Natural killer cell treated with Interleukin-12 subunit alpha and Interleukin-12 subunit beta and Interleukin-15 and Interleukin-18, amount 100 ng/mL, for 72 hours (primary cell): ENCODE results near the gene TRIM8. TPM values are rescaled to one million over a fixed set of nuclear protein-coding genes. Genes with fewer than 3 reads are reported as not detected.

Experiments used
- ATAC-seq, 2 donors: fragments of 150-1000 bp; cut with Tn5 transposase in 1 of 2; sonication (Bioruptor Pico), chemical (Tn5 transposase) in 1 of 2; 2 replicates each; pipeline ENCODE4 v1.10.0; 2021
- DNase-seq: peaks from one replicate; pipeline ENCODE4 v3.0.0; 2022; ENCODE audit warnings: low spot score
- H3K27ac Mint-ChIP-seq, 2 donors: 1 replicate in 1 of 2; 2 replicates in 1 of 2; pipeline ENCODE4 v1.8.0; 2022; ENCODE audit warnings: mixed read lengths in 2 of 2, mild to moderate bottlenecking in 1 of 2, moderate library complexity in 1 of 2
- H3K27me3 Mint-ChIP-seq, 2 donors: 1 replicate in 1 of 2; 2 replicates in 1 of 2; pipeline ENCODE4 v1.8.0; 2022; ENCODE audit warnings: mixed read lengths in 2 of 2
- H3K36me3 Mint-ChIP-seq: one replicate; pipeline ENCODE4 v1.8.0; 2022; ENCODE audit warnings: mixed read lengths
- H3K4me1 Mint-ChIP-seq, 2 donors: 1 replicate in 1 of 2; 2 replicates in 1 of 2; pipeline ENCODE4 v1.8.0; 2022; ENCODE audit warnings: low read depth in 2 of 2, mixed read lengths in 2 of 2, mild to moderate bottlenecking in 1 of 2
- H3K4me3 Mint-ChIP-seq: one replicate; pipeline ENCODE4 v1.8.0; 2022; ENCODE audit warnings: mixed read lengths
- H3K9me3 Mint-ChIP-seq: 2 replicates; pipeline ENCODE4 v1.8.0; 2022; ENCODE audit warnings: mixed read lengths
- total RNA-seq, 2 donors: library from RNA; stranded (reverse); gene quantifications; one replicate each; pipeline ENCODE4 v1.2.3, GENCODE V29; 2022

TRIM8 gene
- total RNA-seq, 2 donors from 2014 or later = 50.2 to 78.5 TPM

GRCh38 chr10:102608487-102608886, 35.8 kb upstream of the TRIM8 start:
- peaks cover 0 to 6% of the 10 kb centered on the region in 2 donors for H3K4me1 Mint-ChIP-seq
- H3K27me3 Mint-ChIP-seq = no peaks in the 10 kb centered on the region
- no peaks in the 10 kb centered on the region for H3K36me3 Mint-ChIP-seq
- no peak for DNase-seq
- H3K27ac Mint-ChIP-seq = no peak overlapping the region
- no peak overlapping the region for H3K4me3 Mint-ChIP-seq
- H3K9me3 Mint-ChIP-seq = no peaks in the 10 kb centered on the region
- ATAC-seq = no peak

- no peak for ATAC-seq
- no peaks in the 10 kb centered on the region for H3K27me3 Mint-ChIP-seq
- H3K4me3 Mint-ChIP-seq = no peak overlapping the region
- peaks cover 0 to 4% of the 10 kb centered on the region in 2 donors for H3K4me1 Mint-ChIP-seq
- no peaks in the 10 kb centered on the region for H3K36me3 Mint-ChIP-seq
- H3K27ac Mint-ChIP-seq = no peak overlapping the region
- no peak for DNase-seq
- no peaks in the 10 kb centered on the region for H3K9me3 Mint-ChIP-seq
Measured at GRCh38 chr10:102610441-102610887, 33.8 kb upstream of the TRIM8 start.

GRCh38 chr10:102611514-102612087, 32.7 kb upstream of the TRIM8 start:
- DNase-seq = no peak
- no peaks in the 10 kb centered on the region for H3K27me3 Mint-ChIP-seq
- H3K27ac Mint-ChIP-seq = no peak overlapping the region
- H3K36me3 Mint-ChIP-seq = no peaks in the 10 kb centered on the region
- no peak overlapping the region for H3K4me3 Mint-ChIP-seq
- H3K9me3 Mint-ChIP-seq = no peaks in the 10 kb centered on the region
- H3K4me1 Mint-ChIP-seq = peaks cover 0 to 4% of the 10 kb centered on the region in 2 donors
- no peak for ATAC-seq

- no peak for DNase-seq
- peak; percentile 14 to 34 for ATAC-seq
- H3K9me3 Mint-ChIP-seq = no peaks in the 10 kb centered on the region
- peaks cover 0 to 4% of the 10 kb centered on the region in 2 donors for H3K4me1 Mint-ChIP-seq
- H3K4me3 Mint-ChIP-seq = no peak overlapping the region
- no peaks in the 10 kb centered on the region for H3K36me3 Mint-ChIP-seq
- H3K27ac Mint-ChIP-seq = no peak overlapping the region
- H3K27me3 Mint-ChIP-seq = no peaks in the 10 kb centered on the region
Measured at GRCh38 chr10:102612964-102613275, 31.4 kb upstream of the TRIM8 start.

GRCh38 chr10:102613286-102613685, 31.0 kb upstream of the TRIM8 start:
- no peak for DNase-seq
- ATAC-seq = no peak
- no peak overlapping the region for H3K27ac Mint-ChIP-seq
- no peaks in the 10 kb centered on the region for H3K9me3 Mint-ChIP-seq
- H3K4me1 Mint-ChIP-seq = peaks cover 0 to 4% of the 10 kb centered on the region in 2 donors
- no peak overlapping the region for H3K4me3 Mint-ChIP-seq
- no peaks in the 10 kb centered on the region for H3K27me3 Mint-ChIP-seq
- H3K36me3 Mint-ChIP-seq = no peaks in the 10 kb centered on the region

GRCh38 chr10:102613785-102614184, 30.5 kb upstream of the TRIM8 start:
- Mint-ChIP-seq H3K4me1 (peaks cover 0 to 4% of the 10 kb centered on the region in 2 donors), H3K9me3 (no peaks in the 10 kb centered on the region), H3K27ac (no peak overlapping the region), H3K4me3 (no peak overlapping the region), H3K27me3 (no peaks in the 10 kb centered on the region), H3K36me3 (no peaks in the 10 kb centered on the region)
- ATAC-seq (no peak), DNase-seq (no peak)

GRCh38 chr10:102614888-102615287, 29.4 kb upstream of the TRIM8 start:
- Mint-ChIP-seq H3K4me3 (no peak overlapping the region), H3K4me1 (peaks cover 0 to 4% of the 10 kb centered on the region in 2 donors), H3K27ac (no peak overlapping the region), H3K27me3 (no peaks in the 10 kb centered on the region), H3K36me3 (no peaks in the 10 kb centered on the region), H3K9me3 (no peaks in the 10 kb centered on the region)
- DNase-seq (no peak), ATAC-seq (no peak)

GRCh38 chr10:102615361-102615760, 28.9 kb upstream of the TRIM8 start:
- ATAC-seq = no peak
- Mint-ChIP-seq H3K27ac (no peak overlapping the region), H3K27me3 (no peaks in the 10 kb centered on the region), H3K4me3 (no peak overlapping the region), H3K36me3 (no peaks in the 10 kb centered on the region), H3K4me1 (peaks cover 0 to 4% of the 10 kb centered on the region in 2 donors), H3K9me3 (no peaks in the 10 kb centered on the region)
- DNase-seq = no peak

- no peak overlapping the region for H3K27ac Mint-ChIP-seq
Measured at GRCh38 chr10:102616066-102616770, 28.1 kb upstream of the TRIM8 start.

GRCh38 chr10:102617041-102617440, 27.2 kb upstream of the TRIM8 start:
- H3K27ac Mint-ChIP-seq = no peak overlapping the region
- H3K9me3 Mint-ChIP-seq = no peaks in the 10 kb centered on the region

More at GRCh38 chr10:102616066-102616770, 28.1 kb upstream of the TRIM8 start:
- Mint-ChIP-seq H3K4me1 (peaks cover 0 to 4% of the 10 kb centered on the region in 2 donors), H3K36me3 (no peaks in the 10 kb centered on the region), H3K27me3 (no peaks in the 10 kb centered on the region), H3K4me3 (no peak overlapping the region), H3K9me3 (no peaks in the 10 kb centered on the region)
- ATAC-seq (no peak), DNase-seq (no peak)

GRCh38 chr10:102617816-102618215, 26.5 kb upstream of the TRIM8 start:
- Mint-ChIP-seq H3K36me3 (no peaks in the 10 kb centered on the region), H3K27ac (no peak overlapping the region), H3K4me1 (peaks cover 0 to 3% of the 10 kb centered on the region in 2 donors), H3K27me3 (no peaks in the 10 kb centered on the region), H3K4me3 (no peak overlapping the region), H3K9me3 (no peaks in the 10 kb centered on the region)
- DNase-seq (no peak), ATAC-seq (no peak)

More at GRCh38 chr10:102617041-102617440, 27.2 kb upstream of the TRIM8 start:
- Mint-ChIP-seq H3K4me1 (peaks cover 0 to 4% of the 10 kb centered on the region in 2 donors), H3K4me3 (no peak overlapping the region), H3K36me3 (no peaks in the 10 kb centered on the region), H3K27me3 (no peaks in the 10 kb centered on the region)
- ATAC-seq = no peak
- DNase-seq = no peak

GRCh38 chr10:102619281-102619981, 24.8 kb upstream of the TRIM8 start:
- H3K27ac Mint-ChIP-seq = no peak overlapping the region
- no peaks in the 10 kb centered on the region for H3K4me1 Mint-ChIP-seq
- no peaks in the 10 kb centered on the region for H3K36me3 Mint-ChIP-seq
- DNase-seq (no peak), ATAC-seq (no peak)
- H3K4me3 Mint-ChIP-seq = no peak overlapping the region
- no peaks in the 10 kb centered on the region for H3K9me3 Mint-ChIP-seq
- H3K27me3 Mint-ChIP-seq = no peaks in the 10 kb centered on the region

- Mint-ChIP-seq H3K4me3 (no peak overlapping the region), H3K9me3 (no peaks in the 10 kb centered on the region), H3K4me1 (no peaks in the 10 kb centered on the region), H3K27me3 (no peaks in the 10 kb centered on the region), H3K27ac (no peak overlapping the region), H3K36me3 (no peaks in the 10 kb centered on the region)
- ATAC-seq = no peak
- DNase-seq = no peak
Measured at GRCh38 chr10:102620138-102620590, 24.1 kb upstream of the TRIM8 start.
